B cell (primary cell): Measurements from ENCODE around the gene KRT5. TPM values are rescaled to one million over a fixed set of nuclear protein-coding genes. Genes with fewer than 3 reads are reported as not detected.
"Not testable (repeated sequence)": the region's sequence is repeated elsewhere in the genome, so short reads cannot be mapped to it uniquely, and the experiment has no call there.

Experiments
- ATAC-seq: fragments of 200-7000 bp; cut with Tn5 transposase; one replicate; pipeline ENCODE4 v1.10.0; 2021; ENCODE audit warnings: low read depth, mild to moderate bottlenecking, moderate number of reproducible peaks, moderate library complexity
- CTCF ChIA-PET: fragments of 350-600 bp; sonication (Branson Sonifier 250); formaldehyde crosslinking; loops from one replicate; lab custom pipeline; 2021; ENCODE audit warnings: antibody characterized with exemption, inconsistent platforms; lab: Charles Lee
- POLR2A ChIA-PET: fragments of 350-600 bp; sonication (Branson Sonifier 250); formaldehyde crosslinking; loops from one replicate; lab custom pipeline; 2021; ENCODE audit warnings: antibody characterized with exemption; lab: Charles Lee
- DNase-seq: peaks from one replicate; pipeline ENCODE4 v3.0.0; 2013
- H2AFZ ChIP-seq: 2 replicates; pipeline ENCODE4 v1.6.1; 2012; ENCODE audit warnings: mild to moderate bottlenecking, low read depth, low read length; ENCODE audit not compliant: insufficient read depth, poor library complexity, severe bottlenecking
- H3K27ac ChIP-seq, 2 donors: 1 replicate in 1 of 2; 2 replicates in 1 of 2; pipeline ENCODE4 v1.5.1; 2012 to 2013; ENCODE audit warnings: low read length in 2 of 2, mild to moderate bottlenecking in 2 of 2, moderate library complexity in 1 of 2
- H3K27me3 ChIP-seq, 4 experiments: fragments of 200-600 bp in 1 of 4; sonication (generic) in 1 of 4; replicated peaks in 1 of 4; 1 replicate in 2 of 4; 2 replicates in 2 of 4; pipeline versions ENCODE4 v1.6.1 to v1.7.0; 2013 to 2016; ENCODE audit warnings: low read length in 3 of 4, mild to moderate bottlenecking in 2 of 4, mixed read lengths in 1 of 4, moderate library complexity in 1 of 4; ENCODE audit not compliant: insufficient read depth in 4 of 4, control insufficient read depth in 3 of 4; ENCODE audit errors: control extremely low read depth in 1 of 4
- H3K36me3 ChIP-seq, 2 experiments: replicated peaks in 1 of 2; 1 replicate in 1 of 2; 2 replicates in 1 of 2; pipeline versions ENCODE4 v1.6.1 to v1.7.1; 2013; ENCODE audit warnings: low read length in 1 of 2; ENCODE audit not compliant: insufficient read depth in 2 of 2, control insufficient read depth in 1 of 2; ENCODE audit errors: control extremely low read depth in 1 of 2, extremely low read depth in 1 of 2
- H3K4me1 ChIP-seq, 2 donors: fragments of 200-600 bp in 1 of 2; sonication (generic) in 1 of 2; 1 replicate in 1 of 2; 2 replicates in 1 of 2; pipeline versions ENCODE4 v1.5.1 to v1.6.1; 2013 to 2017; ENCODE audit warnings: low read length in 2 of 2; ENCODE audit not compliant: control insufficient read depth in 2 of 2, insufficient read depth in 2 of 2
- H3K4me2 ChIP-seq: replicated peaks from 2 replicates; pipeline ENCODE3; 2012; ENCODE audit warnings: mild to moderate bottlenecking, low read depth, low read length; ENCODE audit not compliant: poor library complexity, severe bottlenecking
- H3K4me3 ChIP-seq, 5 experiments: fragments of 200-600 bp in 1 of 5; sonication (generic) in 1 of 5; 1 replicate in 3 of 5; 2 replicates in 2 of 5; pipeline versions ENCODE4 v1.5.1 to v1.7.0; 2011 to 2016; ENCODE audit warnings: low read length in 4 of 5, mild to moderate bottlenecking in 4 of 5, low read depth in 2 of 5, control low read depth in 1 of 5, moderate library complexity in 1 of 5; ENCODE audit not compliant: insufficient read depth in 1 of 5; ENCODE audit errors: control extremely low read depth in 1 of 5, extremely low read depth in 1 of 5
- H3K79me2 ChIP-seq: fragments of 200-600 bp; sonication (generic); one replicate; pipeline ENCODE4 v1.6.0; 2016; ENCODE audit warnings: low read length; ENCODE audit not compliant: control insufficient read depth, insufficient read depth
- H3K9ac ChIP-seq: fragments of 200-600 bp; sonication (generic); 2 replicates; pipeline ENCODE4 v1.6.1; 2017; ENCODE audit warnings: mild to moderate bottlenecking, low read length, moderate library complexity
- H3K9me3 ChIP-seq, 3 donors: one replicate each; pipeline versions ENCODE4 v1.6.1 to v1.7.1; 2013; ENCODE audit warnings: low read length in 2 of 3; ENCODE audit not compliant: control insufficient read depth in 2 of 3, insufficient read depth in 1 of 3; ENCODE audit errors: control extremely low read depth in 1 of 3
- H4K20me1 ChIP-seq: 2 replicates; pipeline ENCODE4 v1.6.0; 2012; ENCODE audit warnings: mild to moderate bottlenecking, low read length; ENCODE audit not compliant: insufficient read depth, control insufficient read depth, poor library complexity, severe bottlenecking
- H3K27ac Mint-ChIP-seq: one replicate; pipeline ENCODE4 v1.8.0; 2021; ENCODE audit warnings: mixed read lengths
- H3K27me3 Mint-ChIP-seq: one replicate; pipeline ENCODE4 v1.8.0; 2021; ENCODE audit warnings: mixed read lengths
- H3K4me1 Mint-ChIP-seq: one replicate; pipeline ENCODE4 v1.8.0; 2021; ENCODE audit warnings: mixed read lengths
- H3K4me3 Mint-ChIP-seq: one replicate; pipeline ENCODE4 v1.8.0; 2021; ENCODE audit warnings: mixed read lengths
- H3K9me3 Mint-ChIP-seq: one replicate; pipeline ENCODE4 v1.8.0; 2022; ENCODE audit warnings: mixed read lengths; ENCODE audit not compliant: insufficient read depth
- EZH2 ChIP-seq: IDR thresholded peaks from 2 replicates; pipeline ENCODE4 v1.6.1; 2012; ENCODE audit warnings: borderline replicate concordance, low read depth, mild to moderate bottlenecking, moderate library complexity, low read length; ENCODE audit not compliant: insufficient read depth, poor library complexity, severe bottlenecking
- WGBS: methylation state at CpG from one replicate; pipeline ENCODE4 v1.1.5; 2013; ENCODE audit warnings: missing lambda C conversion rate; ENCODE audit not compliant: insufficient coverage; 5-methylcytosine and 5-hydroxymethylcytosine counted together
- intact Hi-C: fragments of 100-400 bp; cut with micrococcal nuclease; formaldehyde crosslinking; loops from one replicate; pipeline ENCODE4 v1.10.0; 2022
- polyA plus RNA-seq: library from polyadenylated mRNA; depleted of rRNA; stranded (reverse); fragments of >200 nt; gene quantifications from 2 replicates; pipeline ENCODE4 v1.2.3, GENCODE V29; 2012
- total RNA-seq, 2 donors: library from RNA; stranded (reverse); fragments of 120-200 nt in 1 of 2; gene quantifications; 1 replicate in 1 of 2; 2 replicates in 1 of 2; pipeline versions ENCODE4 v1.2.3 to v1.2.4, GENCODE V29; 2013 to 2022
- TF ChIP-seq, protein P1 (sequence below): fragments of 200-600 bp; IDR thresholded peaks from one replicate; pipeline ENCODE4 v1.8.0; 2022; ENCODE audit warnings: antibody characterized with exemption, mild to moderate bottlenecking

KRT5 gene
- total and polyA plus RNA-seq, 2 donors (not counting 1 experiment from before 2014, with no cell fraction given): not detected

DNA sequence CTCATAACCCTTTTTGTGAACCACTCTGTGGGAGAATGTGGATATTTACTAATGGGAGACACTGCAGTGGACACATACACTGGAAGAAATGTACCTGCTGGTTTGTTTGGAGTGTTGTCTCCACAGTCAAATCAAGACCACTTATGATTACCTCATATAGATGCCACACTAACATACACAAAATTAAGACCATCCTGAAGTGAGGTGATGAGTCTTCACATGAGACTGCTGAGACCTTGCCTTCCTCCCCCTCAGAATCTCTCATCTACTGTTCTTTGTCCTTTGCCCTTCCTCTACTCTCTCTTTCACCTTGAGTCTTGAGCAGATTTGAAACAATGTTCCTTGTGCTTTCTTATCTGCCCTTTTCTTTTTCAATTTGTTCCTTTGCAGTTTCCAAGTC lies 31.5 kb downstream of the KRT5 start:
- H3K27ac ChIP-seq: no peak overlapping the region
- no peak overlapping the region for H3K4me3 Mint-ChIP-seq
- no peaks in the 10 kb centered on the region for H3K4me1 ChIP-seq
- H3K27me3 ChIP-seq: peaks cover 0 to 5% (median 1%) of the 10 kb centered on the region in 4 experiments
- H4K20me1 ChIP-seq: no peaks in the 10 kb centered on the region
- no peaks in the 10 kb centered on the region for H3K4me1 Mint-ChIP-seq
- H3K9me3 ChIP-seq: peaks cover 1 to 3% (median 3%) of the 10 kb centered on the region in 3 donors
- H3K4me2 ChIP-seq: no peak overlapping the region
- DNase-seq (no peak), ATAC-seq (no peak)
- ChIA-PET CTCF (no interaction called here), POLR2A (no interaction called here)
- H2AFZ ChIP-seq: no peak overlapping the region
- TF ChIP-seq, protein P1, sequence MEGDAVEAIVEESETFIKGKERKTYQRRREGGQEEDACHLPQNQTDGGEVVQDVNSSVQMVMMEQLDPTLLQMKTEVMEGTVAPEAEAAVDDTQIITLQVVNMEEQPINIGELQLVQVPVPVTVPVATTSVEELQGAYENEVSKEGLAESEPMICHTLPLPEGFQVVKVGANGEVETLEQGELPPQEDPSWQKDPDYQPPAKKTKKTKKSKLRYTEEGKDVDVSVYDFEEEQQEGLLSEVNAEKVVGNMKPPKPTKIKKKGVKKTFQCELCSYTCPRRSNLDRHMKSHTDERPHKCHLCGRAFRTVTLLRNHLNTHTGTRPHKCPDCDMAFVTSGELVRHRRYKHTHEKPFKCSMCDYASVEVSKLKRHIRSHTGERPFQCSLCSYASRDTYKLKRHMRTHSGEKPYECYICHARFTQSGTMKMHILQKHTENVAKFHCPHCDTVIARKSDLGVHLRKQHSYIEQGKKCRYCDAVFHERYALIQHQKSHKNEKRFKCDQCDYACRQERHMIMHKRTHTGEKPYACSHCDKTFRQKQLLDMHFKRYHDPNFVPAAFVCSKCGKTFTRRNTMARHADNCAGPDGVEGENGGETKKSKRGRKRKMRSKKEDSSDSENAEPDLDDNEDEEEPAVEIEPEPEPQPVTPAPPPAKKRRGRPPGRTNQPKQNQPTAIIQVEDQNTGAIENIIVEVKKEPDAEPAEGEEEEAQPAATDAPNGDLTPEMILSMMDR: no peak
- TF ChIP-seq EZH2: no peak
- peaks cover 6% of the 10 kb centered on the region for H3K9me3 Mint-ChIP-seq
- no peaks in the 10 kb centered on the region for H3K79me2 ChIP-seq
- peaks cover 36% of the 10 kb centered on the region for H3K27me3 Mint-ChIP-seq
- H3K36me3 ChIP-seq: no peaks in the 10 kb centered on the region
- H3K27ac Mint-ChIP-seq: no peak overlapping the region
- intact Hi-C loops: no loop called here
- no peak overlapping the region for H3K4me3 ChIP-seq
- no peak overlapping the region for H3K9ac ChIP-seq

DNA sequence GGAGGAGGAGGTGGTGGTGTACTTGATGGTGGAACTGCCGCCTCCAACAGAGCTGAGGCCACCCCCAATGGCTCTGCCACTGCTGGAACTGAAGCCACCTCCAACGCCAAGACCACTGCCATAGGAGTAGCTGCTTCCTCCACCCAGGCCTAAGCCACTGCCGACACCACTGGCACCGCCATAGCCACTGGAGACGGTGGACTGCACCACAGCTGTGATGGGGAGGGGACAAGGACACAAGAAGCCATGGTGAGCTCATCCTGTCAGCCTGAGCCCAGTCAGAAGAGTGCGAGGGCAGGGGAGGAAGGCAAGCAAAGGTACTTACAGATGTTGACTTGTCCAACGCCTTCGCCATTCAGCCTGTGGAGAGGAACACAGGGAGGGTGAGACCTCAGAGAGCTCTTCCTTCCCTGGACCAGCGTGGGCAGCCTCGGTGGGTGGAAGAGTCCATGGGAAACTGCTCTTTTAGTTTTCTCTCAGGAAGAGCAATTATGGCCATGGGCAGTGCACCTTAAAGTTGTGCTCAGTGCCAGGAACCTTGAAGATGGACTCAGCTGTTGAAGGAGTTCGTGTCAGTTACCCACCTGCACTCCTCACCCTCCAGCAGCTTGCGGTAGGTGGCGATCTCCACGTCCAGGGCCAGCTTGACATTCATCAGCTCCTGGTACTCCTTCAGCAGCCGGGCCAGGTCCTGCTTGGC lies 32.3 kb downstream of the KRT5 start:
- H2AFZ ChIP-seq, H3K9me3 Mint-ChIP-seq, intact Hi-C loops, H3K27ac Mint-ChIP-seq, H3K27ac ChIP-seq, H3K4me3 Mint-ChIP-seq, H3K9me3 ChIP-seq, H3K27me3 ChIP-seq, H3K4me1 ChIP-seq, DNase-seq, ATAC-seq, H3K36me3 ChIP-seq, H3K4me3 ChIP-seq, H4K20me1 ChIP-seq, CTCF ChIA-PET, H3K4me1 Mint-ChIP-seq, H3K79me2 ChIP-seq, H3K4me2 ChIP-seq, POLR2A ChIA-PET, H3K9ac ChIP-seq: not testable (repeated sequence)
- H3K27me3 Mint-ChIP-seq: peaks cover 40% of the 10 kb centered on the region
- WGBS: 78% methylated on average over 5 of the region's 15 CpGs
